HCT116 (cell line): ENCODE results near the gene AP1S1. TPM values are rescaled to one million over a fixed set of nuclear protein-coding genes. Genes with fewer than 3 reads are reported as not detected.

ENCODE experiments used
- ATAC-seq: fragments of 200-7000 bp; cut with Tn5 transposase; 2 replicates; pipeline ENCODE4 v1.9.1; 2020; ENCODE audit warnings: mild to moderate bottlenecking, moderate library complexity
- BruUV-seq: library from RNA; stranded (reverse); fragments of 400-500 nt; replicated peaks from 2 replicates; lab custom pipeline; 2021; lab: Mats Ljungman, UMichigan
- CTCF ChIA-PET: fragments of 300-600 bp; sonication (Branson Sonifier 250); formaldehyde crosslinking; loops from one replicate; lab custom pipeline; 2021; ENCODE audit warnings: antibody characterized with exemption; lab: Charles Lee
- POLR2A ChIA-PET: fragments of 300-600, 350-600 bp; sonication (Branson Sonifier 250); formaldehyde crosslinking; loops from one replicate; lab custom pipeline; 2021; ENCODE audit warnings: antibody characterized with exemption; lab: Charles Lee
- RAD21 ChIA-PET, 2 experiments: fragments of 300-600 bp; sonication (Branson Sonifier 250); formaldehyde crosslinking; loops; one replicate each; lab custom pipeline; 2023; ENCODE audit warnings: low total read pairs in 2 of 2; ENCODE audit not compliant: uncharacterized antibody in 2 of 2, unreplicated experiment in 2 of 2, low non-redundant PET in 1 of 2; lab: Charles Lee
- DNase-seq: peaks from one replicate; pipeline ENCODE4 v3.0.0-alpha.2; 2010; ENCODE audit warnings: low read depth, low spot score
- H2AFZ ChIP-seq: fragments of 200-600 bp; shearing (Covaris generic), sonication (generic); 2 replicates; pipeline ENCODE4 v1.6.1; 2017; ENCODE audit warnings: low read depth, mixed run types, mixed read lengths, antibody characterized with exemption, low read length; ENCODE audit not compliant: poor library complexity, severe bottlenecking
- H3K27ac ChIP-seq: 2 replicates; pipeline ENCODE4 v1.5.1; 2012; ENCODE audit warnings: low read depth, low read length
- H3K27me3 ChIP-seq: fragments of 200-600 bp; sonication (generic); 2 replicates; pipeline ENCODE4 v1.6.1; 2016; ENCODE audit warnings: mixed run types, low read length, mixed read lengths; ENCODE audit not compliant: insufficient read depth
- H3K36me3 ChIP-seq, 2 experiments: fragments of 200-500 bp in 1 of 2; fragments of 200-600 bp in 1 of 2; sonication (Bioruptor generic) in 1 of 2; sonication (generic) in 1 of 2; 2 replicates each; pipeline versions ENCODE4 v1.5.1 to v1.6.1; 2014 to 2016; ENCODE audit warnings: low read length in 2 of 2, inconsistent platforms in 1 of 2, mixed read lengths in 1 of 2, mixed run types in 1 of 2; ENCODE audit not compliant: insufficient read depth in 2 of 2, control insufficient read depth in 1 of 2
- H3K4me1 ChIP-seq, 2 experiments: fragments of 200-600 bp in 1 of 2; sonication (generic) in 1 of 2; 2 replicates each; pipeline versions ENCODE4 v1.5.1 to v1.6.1; 2012 to 2017; ENCODE audit warnings: low read length in 2 of 2, inconsistent platforms in 1 of 2, mild to moderate bottlenecking in 1 of 2, mixed read lengths in 1 of 2, mixed run types in 1 of 2, moderate library complexity in 1 of 2; ENCODE audit not compliant: insufficient read depth in 2 of 2, control insufficient read depth in 1 of 2
- H3K4me2 ChIP-seq: fragments of 200-600 bp; sonication (generic); 2 replicates; pipeline ENCODE4 v1.6.1; 2017; ENCODE audit warnings: mixed run types, low read length, mixed read lengths
- H3K4me3 ChIP-seq, 2 experiments: fragments of 200-600 bp in 1 of 2; sonication (generic) in 1 of 2; replicated peaks in 1 of 2; 2 replicates each; pipeline ENCODE4 v1.5.1; 2011 to 2016; ENCODE audit warnings: low read length in 2 of 2, control low read depth in 1 of 2, low read depth in 1 of 2, mild to moderate bottlenecking in 1 of 2, mixed read lengths in 1 of 2, mixed run types in 1 of 2
- H3K79me2 ChIP-seq: fragments of 200-600 bp; sonication (generic); 2 replicates; pipeline ENCODE4 v1.6.1; 2017; ENCODE audit warnings: mild to moderate bottlenecking, mixed run types, low read length, moderate library complexity, mixed read lengths; ENCODE audit not compliant: insufficient read depth
- H3K9ac ChIP-seq: fragments of 200-600 bp; sonication (generic); 2 replicates; pipeline ENCODE4 v1.6.1; 2016; ENCODE audit warnings: low read length, mixed read lengths
- H3K9me2 ChIP-seq: fragments of 200-600 bp; sonication (generic), shearing (Covaris generic); 2 replicates; pipeline ENCODE4 v1.6.1; 2017; ENCODE audit warnings: mixed run types, mild to moderate bottlenecking, moderate library complexity; ENCODE audit not compliant: insufficient read depth
- H3K9me3 ChIP-seq, 2 experiments: fragments of 200-500 bp in 1 of 2; fragments of 200-600 bp in 1 of 2; sonication (Bioruptor generic) in 1 of 2; sonication (generic) in 1 of 2; 2 replicates each; pipeline ENCODE4 v1.6.1; 2014 to 2017; ENCODE audit warnings: low read length in 2 of 2, mixed read lengths in 2 of 2, inconsistent platforms in 1 of 2, low read depth in 1 of 2, mild to moderate bottlenecking in 1 of 2, mixed run types in 1 of 2, moderate library complexity in 1 of 2; ENCODE audit not compliant: control insufficient read depth in 1 of 2, insufficient read depth in 1 of 2
- H4K20me1 ChIP-seq: fragments of 200-600 bp; sonication (generic), shearing (Covaris generic); 2 replicates; pipeline ENCODE4 v1.6.1; 2017; ENCODE audit warnings: mixed run types, mild to moderate bottlenecking, moderate library complexity; ENCODE audit not compliant: insufficient read depth
- ATF3 ChIP-seq: IDR thresholded peaks from 2 replicates; pipeline ENCODE4 v1.6.1; 2012
- CTCF ChIP-seq, 3 experiments: fragments of 200-600 bp in 1 of 3; sonication (generic) in 1 of 3; IDR thresholded peaks in 2 of 3; conservative IDR thresholded peaks in 1 of 3; 2 replicates each; pipeline ENCODE4 v1.5.1; 2012 to 2017; ENCODE audit warnings: low read depth in 2 of 3, low read length in 2 of 3, antibody characterized with exemption in 1 of 3, borderline replicate concordance in 1 of 3, control low read depth in 1 of 3, mild to moderate bottlenecking in 1 of 3, mixed read lengths in 1 of 3, mixed run types in 1 of 3, moderate library complexity in 1 of 3; ENCODE audit not compliant: insufficient read depth in 1 of 3
- EGR1 ChIP-seq: IDR thresholded peaks from 2 replicates; pipeline ENCODE4 v1.6.1; 2012; ENCODE audit warnings: low read depth
- ELF1 ChIP-seq: IDR thresholded peaks from 2 replicates; pipeline ENCODE4 v1.6.1; 2012; ENCODE audit warnings: low read depth, borderline replicate concordance
- EZH2 ChIP-seq: fragments of 200-600 bp; sonication (generic); IDR thresholded peaks from 2 replicates; pipeline ENCODE4 v1.6.1; 2017; ENCODE audit warnings: antibody characterized with exemption, mixed run types
- EZH2phosphoT487 ChIP-seq: fragments of 200-600 bp; IDR thresholded peaks from 2 replicates; pipeline ENCODE4 v1.6.1; 2018; ENCODE audit warnings: antibody characterized with exemption, borderline replicate concordance
- FOSL1 ChIP-seq: IDR thresholded peaks from 2 replicates; pipeline ENCODE4 v1.6.1; 2012; ENCODE audit warnings: low read depth
- MAX ChIP-seq: IDR thresholded peaks from 2 replicates; pipeline ENCODE4 v1.6.1; 2012
- POLR2A ChIP-seq: IDR thresholded peaks from 2 replicates; pipeline ENCODE4 v1.7.0; 2011; ENCODE audit warnings: borderline replicate concordance; ENCODE audit not compliant: insufficient read depth, insufficient read length; ENCODE audit errors: extremely low read depth
- POLR2AphosphoS5 ChIP-seq: IDR thresholded peaks from 2 replicates; pipeline ENCODE4 v1.6.1; 2011; ENCODE audit warnings: mild to moderate bottlenecking, low read depth, low read length, moderate library complexity
- RAD21 ChIP-seq: IDR thresholded peaks from 2 replicates; pipeline ENCODE4 v1.6.1; 2012; ENCODE audit warnings: low read depth, mild to moderate bottlenecking
- REST ChIP-seq: IDR thresholded peaks from 2 replicates; pipeline ENCODE4 v1.6.1; 2012; ENCODE audit warnings: low read depth
- SIN3A ChIP-seq: IDR thresholded peaks from 2 replicates; pipeline ENCODE4 v1.6.1; 2012; ENCODE audit warnings: low read depth
- SRF ChIP-seq: IDR thresholded peaks from 2 replicates; pipeline ENCODE4 v1.6.1; 2012; ENCODE audit warnings: low read depth
- TCF7L2 ChIP-seq: IDR thresholded peaks from 2 replicates; pipeline ENCODE4 v1.7.0; 2011; ENCODE audit warnings: borderline replicate concordance, inconsistent platforms; ENCODE audit not compliant: insufficient read depth, insufficient read length; ENCODE audit errors: extremely low read depth
- YY1 ChIP-seq: IDR thresholded peaks from 2 replicates; pipeline ENCODE4 v1.6.1; 2011; ENCODE audit warnings: low read length, low read depth, moderate library complexity, mild to moderate bottlenecking; ENCODE audit not compliant: insufficient replicate concordance; ENCODE audit errors: extremely low read depth
- ZBTB33 ChIP-seq: IDR thresholded peaks from 2 replicates; pipeline ENCODE4 v1.6.1; 2011; ENCODE audit warnings: mild to moderate bottlenecking, low read length, moderate library complexity; ENCODE audit not compliant: insufficient replicate concordance; ENCODE audit errors: extremely low read depth
- intact Hi-C: fragments of 100-400 bp; cut with micrococcal nuclease; formaldehyde crosslinking; loops from 2 replicates; pipeline ENCODE4 v1.10.0; 2022
- total RNA-seq: library from RNA; stranded (reverse); gene quantifications from one replicate; pipeline ENCODE4 v1.2.1, GENCODE V29; 2021; ENCODE audit not compliant: unreplicated experiment

AP1S1 gene
- total RNA-seq, 1 experiment from 2014 or later: 130 TPM

- no peak for TF ChIP-seq RAD21
- no peak for TF ChIP-seq EGR1
- TF ChIP-seq EZH2: no peak
- no peak for TF ChIP-seq ATF3
Observed at GRCh38 chr7:101174322-101174854, 20.1 kb downstream of the AP1S1 start (continued).

GRCh38 chr7:101175664-101176063 is 21.4 kb downstream of the AP1S1 start:
- Histone ChIP-seq H4K20me1 (no peaks in the 10 kb centered on the region), H3K9ac (no peak overlapping the region), H3K9me2 (no peaks in the 10 kb centered on the region), H3K79me2 (no peaks in the 10 kb centered on the region), H3K4me1 (peaks cover 14 to 29% of the 10 kb centered on the region in 2 experiments), H3K36me3 (no peaks in the 10 kb centered on the region), H3K27me3 (no peaks in the 10 kb centered on the region), H3K9me3 (no peaks in the 10 kb centered on the region), H3K4me3 (no peak overlapping the region), H3K27ac (no peak overlapping the region), H3K4me2 (no peak overlapping the region), H2AFZ (no peak overlapping the region)
- POLR2A ChIA-PET: no interaction called here
- no peak for DNase-seq
- CTCF ChIA-PET: interaction anchor here (2.9 kb wide), 1 partner anchor 17 kb away, joined by 20 read pairs; no protein-coding TSS in a partner anchor
- RAD21 ChIA-PET: no interaction called here
- intact Hi-C loops: no loop called here
- ATAC-seq: no peak
- BruUV-seq: no TSS peak
- TF ChIP-seq TCF7L2 (no peak), ZBTB33 (no peak), POLR2AphosphoS5 (no peak), SIN3A (no peak), EZH2phosphoT487 (no peak), MAX (no peak), FOSL1 (no peak), ATF3 (no peak), SRF (no peak), REST (no peak), YY1 (no peak), ELF1 (no peak), POLR2A (no peak), CTCF (IDR thresholded peaks at IDR 0.05 in 2 of 3, conservative IDR thresholded peaks at IDR 0.05 in 1 of 3; ENCODE audit: borderline replicate concordance in 1 of 3, insufficient read depth in 1 of 3, low read depth in 2 of 3, low read length in 2 of 3) (no peak)
